Activated gamma-delta T cell treated with Interleukin-2 at 50 U/mL for 16 hours (primary cell): ENCODE data around the gene IRF6.

Source experiments
- DNase-seq: peaks from one replicate; pipeline ENCODE4 v3.0.0-alpha.2; 2020

The IRF6 gene

GRCh38 chr1:209755926-209756614, 49.9 kb downstream of the IRF6 start, which contains the start of gene TRAF3IP3:
Gene TRAF3IP3 (plus strand): TSS chr1:209756053. CDS start chr1:209760040, 3,987 bp downstream.
- DNase-seq, result peak; percentile 73

GRCh38 chr1:209755256-209755655, 50.7 kb downstream of the IRF6 start:
- DNase-seq, result no peak

GRCh38 chr1:209752890-209753289, 53.1 kb downstream of the IRF6 start:
- no peak for DNase-seq

GRCh38 chr1:209751627-209752231, 54.2 kb downstream of the IRF6 start:
- DNase-seq, result no peak

- DNase-seq, result no peak
These were observed 56.1 kb downstream of the IRF6 start for GRCh38 chr1:209749670-209750323.

GRCh38 chr1:209749205-209749604, 56.7 kb downstream of the IRF6 start:
- DNase-seq, result no peak

GRCh38 chr1:209748620-209749019, 57.3 kb downstream of the IRF6 start:
- DNase-seq, result no peak

- DNase-seq, result peak; percentile 83
These were observed 58.2 kb downstream of the IRF6 start for GRCh38 chr1:209747580-209748262.

- no peak for DNase-seq
These were observed 59.3 kb downstream of the IRF6 start for GRCh38 chr1:209746451-209747165.

GRCh38 chr1:209743145-209743482, 62.8 kb downstream of the IRF6 start:
- no peak for DNase-seq

- no peak for DNase-seq
These were observed 63.4 kb downstream of the IRF6 start for GRCh38 chr1:209742409-209743144.

- DNase-seq, result no peak
These were observed 64.1 kb downstream of the IRF6 start for GRCh38 chr1:209741889-209742288.

- no peak for DNase-seq
These were observed 64.7 kb downstream of the IRF6 start for GRCh38 chr1:209741193-209741592.

- no peak for DNase-seq
These were observed 67.7 kb downstream of the IRF6 start for GRCh38 chr1:209738270-209738669.

GRCh38 chr1:209737118-209737505, 68.8 kb downstream of the IRF6 start:
- DNase-seq, result no peak

- DNase-seq, result no peak
These were observed 69.3 kb downstream of the IRF6 start for GRCh38 chr1:209736490-209737117.
